ENCODE measurements around the gene GPHN. TPM values are rescaled to one million over a fixed set of nuclear protein-coding genes. Genes with fewer than 3 reads are reported as not detected.

GPHN gene
- total and polyA plus RNA-seq, 2 donors (not counting 3 experiments of a cell fraction or from before 2014, with no cell fraction given): 5.1 to 23.2 TPM

DNA sequence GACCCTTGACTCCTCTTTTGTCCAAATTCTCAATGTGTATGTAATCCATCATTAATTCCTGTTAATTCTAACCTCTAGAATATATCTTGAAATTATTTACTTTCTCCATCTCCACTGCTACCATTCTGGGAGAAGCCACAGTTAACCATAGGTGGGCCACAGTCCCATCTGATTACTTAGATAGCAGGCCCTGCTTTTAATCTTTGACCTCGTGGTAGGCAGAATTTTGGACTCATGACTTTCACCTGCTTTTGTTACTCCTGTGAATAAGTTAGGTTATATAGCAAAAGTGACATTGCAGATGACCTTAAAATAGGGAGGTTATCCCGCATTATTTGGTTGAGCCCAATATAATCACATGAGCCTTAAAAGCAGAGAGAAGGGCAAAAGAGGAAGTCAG lies 264.2 kb downstream of the GPHN start:
- H3K9me3 ChIP-seq (replicated peaks; ENCODE audit: control insufficient read depth, insufficient read depth, low read length): no peaks in the 10 kb centered on the region
- CTCF ChIA-PET: no interaction called here
- FAIRE-seq (no peak), DNase-seq (ENCODE audit: low read depth, low spot score) (no peak)
- no peaks in the 10 kb centered on the region for H4K20me1 ChIP-seq (replicated peaks; ENCODE audit: control insufficient read depth, extremely low read depth, insufficient read depth, low read length)
- no peak for TF ChIP-seq POLR2A (IDR thresholded peaks at IDR 0.05; ENCODE audit: low read depth, low read length)
- TF ChIP-seq, protein P1, sequence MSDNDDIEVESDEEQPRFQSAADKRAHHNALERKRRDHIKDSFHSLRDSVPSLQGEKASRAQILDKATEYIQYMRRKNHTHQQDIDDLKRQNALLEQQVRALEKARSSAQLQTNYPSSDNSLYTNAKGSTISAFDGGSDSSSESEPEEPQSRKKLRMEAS (IDR thresholded peaks at IDR 0.05; ENCODE audit: insufficient read depth, insufficient read length): no peak
- H3K4me2 ChIP-seq (ENCODE audit: insufficient read depth, low read length): no peak overlapping the region
- H3K27ac ChIP-seq (ENCODE audit: insufficient read depth, low read depth, low read length): no peak overlapping the region
- dilution Hi-C loops (cut with MboI; ENCODE audit: extremely low pct_ligation_motif_present, low sequenced_read_pairs) (no loop called here), intact Hi-C loops (cut with micrococcal nuclease) (no loop called here)
- no peaks in the 10 kb centered on the region for H3K79me2 ChIP-seq (ENCODE audit: control insufficient read depth, insufficient read depth, low read length)
- no peaks in the 10 kb centered on the region for H3K27me3 ChIP-seq (ENCODE audit: control insufficient read depth in 2 of 2, insufficient read depth in 2 of 2, low read length in 2 of 2)
- H3K9me1 ChIP-seq (replicated peaks; ENCODE audit: control insufficient read depth, extremely low read depth, insufficient read depth, low read length): no peaks in the 10 kb centered on the region
- no peaks in the 10 kb centered on the region for H3K4me1 ChIP-seq (ENCODE audit: control insufficient read depth, extremely low read depth, insufficient read depth, low read length)
- no peak overlapping the region for H3K4me3 ChIP-seq (replicated peaks in 1 of 3; ENCODE audit: insufficient read depth in 1 of 3, low read depth in 1 of 3, low read length in 3 of 3)
- POLR2A ChIA-PET: no interaction called here
- no TSS peak for BruUV-seq (replicated peaks)
- H2AFZ ChIP-seq (ENCODE audit: low read depth, low read length): no peak overlapping the region
- no peaks in the 10 kb centered on the region for H3K36me3 ChIP-seq (ENCODE audit: control insufficient read depth in 2 of 2, extremely low read depth in 1 of 2, insufficient read depth in 2 of 2, low read length in 2 of 2)
- no peak overlapping the region for H3K9ac ChIP-seq (replicated peaks; ENCODE audit: extremely low read depth, insufficient read depth, low read length)

DNA sequence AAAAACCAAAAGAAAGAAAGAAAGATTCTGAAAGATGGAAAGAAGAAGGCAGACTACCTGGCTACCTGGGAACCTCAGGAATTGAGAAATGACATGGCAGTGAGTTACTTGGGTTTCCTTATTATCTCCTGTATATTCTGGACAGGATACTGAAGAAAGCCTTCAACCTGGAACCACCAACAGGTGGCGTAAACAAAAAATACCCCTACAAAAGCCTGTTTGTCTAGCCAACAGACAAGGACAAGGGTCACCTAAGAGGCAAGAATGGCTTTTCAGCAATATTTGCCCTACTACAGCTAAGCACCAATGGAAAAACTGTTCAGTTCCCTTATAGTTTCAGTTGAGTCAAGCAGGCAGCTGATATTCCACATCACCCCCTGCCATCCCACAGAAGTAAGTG lies 274.9 kb downstream of the GPHN start:
- intact Hi-C loops (cut with micrococcal nuclease): no loop called here
- Histone ChIP-seq H3K9me1 (replicated peaks; ENCODE audit: control insufficient read depth, extremely low read depth, insufficient read depth, low read length) (no peaks in the 10 kb centered on the region), H3K36me3 (ENCODE audit: control insufficient read depth in 2 of 2, extremely low read depth in 1 of 2, insufficient read depth in 2 of 2, low read length in 2 of 2) (no peaks in the 10 kb centered on the region), H3K4me3 (replicated peaks in 1 of 3; ENCODE audit: insufficient read depth in 1 of 3, low read depth in 1 of 3, low read length in 3 of 3) (no peak overlapping the region), H3K9ac (replicated peaks; ENCODE audit: extremely low read depth, insufficient read depth, low read length) (no peak overlapping the region), H2AFZ (ENCODE audit: low read depth, low read length) (no peak overlapping the region), H3K27ac (ENCODE audit: insufficient read depth, low read depth, low read length) (no peak overlapping the region), H3K79me2 (ENCODE audit: control insufficient read depth, insufficient read depth, low read length) (no peaks in the 10 kb centered on the region), H3K27me3 (ENCODE audit: control insufficient read depth in 2 of 2, insufficient read depth in 2 of 2, low read length in 2 of 2) (no peaks in the 10 kb centered on the region), H3K4me1 (ENCODE audit: control insufficient read depth, extremely low read depth, insufficient read depth, low read length) (no peaks in the 10 kb centered on the region), H4K20me1 (replicated peaks; ENCODE audit: control insufficient read depth, extremely low read depth, insufficient read depth, low read length) (no peaks in the 10 kb centered on the region), H3K9me3 (replicated peaks; ENCODE audit: control insufficient read depth, insufficient read depth, low read length) (no peaks in the 10 kb centered on the region), H3K4me2 (ENCODE audit: insufficient read depth, low read length) (no peak overlapping the region)
- CTCF ChIA-PET: interaction anchor here (1.6 kb wide), 1 partner anchor 15 kb away, joined by 4 read pairs; no protein-coding TSS in a partner anchor
- no TSS peak for BruUV-seq (replicated peaks)
- no peak for DNase-seq (ENCODE audit: low read depth, low spot score)
- no peak for FAIRE-seq
- TF ChIP-seq FOS (IDR thresholded peaks at IDR 0.05; ENCODE audit: borderline replicate concordance, insufficient read depth, low read length): no peak
- POLR2A ChIA-PET: no interaction called here
- dilution Hi-C loops (cut with MboI; ENCODE audit: extremely low pct_ligation_motif_present, low sequenced_read_pairs): no loop called here
